Upper lobe of left lung (tissue), 4 donors: ENCODE data around the gene ILK.

Experiments
- CTCF ChIP-seq, 6 experiments: fragments of 450-650 bp in 4 of 6; fragments of 200-600 bp in 2 of 6; sonication (generic) in 2 of 6; IDR thresholded peaks; one replicate each; pipeline ENCODE4 v1.5.1; 2016 to 2019; ENCODE audit warnings: antibody characterized with exemption in 6 of 6
- POLR2A ChIP-seq, 4 donors: fragments of 450-650 bp; IDR thresholded peaks; one replicate each; pipeline ENCODE4 v1.5.1; 2016 to 2017; ENCODE audit warnings: antibody characterized with exemption in 4 of 4, mild to moderate bottlenecking in 2 of 4

- TF ChIP-seq POLR2A (IDR thresholded peaks at IDR 0.05) (no peak), CTCF (IDR thresholded peaks at IDR 0.05) (no peak)
These were observed 12.5 kb downstream of the ILK start for GRCh38 chr11:6615882-6616585.
